ENCODE results near the gene NBEAL2. TPM values are rescaled to one million over a fixed set of nuclear protein-coding genes. Genes with fewer than 3 reads are reported as not detected.

Gene NBEAL2
- polyA plus RNA-seq, 4 donors = 15.0 to 50.5 (median 38.0) TPM

DNA sequence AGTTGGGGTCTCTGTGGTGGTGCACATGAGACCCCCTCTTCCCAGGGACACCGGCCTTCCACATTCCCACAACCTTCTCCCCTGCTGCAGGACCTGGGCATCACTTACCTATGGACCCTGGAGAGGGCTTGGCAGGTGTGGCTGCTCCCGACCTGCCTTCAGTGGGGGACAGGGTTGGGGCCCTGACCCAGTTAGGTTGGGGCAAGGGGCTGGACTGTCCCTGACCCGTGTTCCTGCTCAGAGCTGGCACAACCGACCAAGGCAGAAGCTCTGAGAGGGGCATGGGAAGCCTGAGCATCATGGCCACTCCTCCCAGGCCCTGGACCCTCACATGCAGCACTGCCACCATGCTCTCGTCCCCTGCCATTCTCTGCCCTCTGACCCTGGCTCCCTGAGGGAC lies 6.1 kb downstream of the NBEAL2 start:
- DNase-seq (ENCODE audit: low read depth in 4 of 4, low spot score in 3 of 4) = no peak

DNA sequence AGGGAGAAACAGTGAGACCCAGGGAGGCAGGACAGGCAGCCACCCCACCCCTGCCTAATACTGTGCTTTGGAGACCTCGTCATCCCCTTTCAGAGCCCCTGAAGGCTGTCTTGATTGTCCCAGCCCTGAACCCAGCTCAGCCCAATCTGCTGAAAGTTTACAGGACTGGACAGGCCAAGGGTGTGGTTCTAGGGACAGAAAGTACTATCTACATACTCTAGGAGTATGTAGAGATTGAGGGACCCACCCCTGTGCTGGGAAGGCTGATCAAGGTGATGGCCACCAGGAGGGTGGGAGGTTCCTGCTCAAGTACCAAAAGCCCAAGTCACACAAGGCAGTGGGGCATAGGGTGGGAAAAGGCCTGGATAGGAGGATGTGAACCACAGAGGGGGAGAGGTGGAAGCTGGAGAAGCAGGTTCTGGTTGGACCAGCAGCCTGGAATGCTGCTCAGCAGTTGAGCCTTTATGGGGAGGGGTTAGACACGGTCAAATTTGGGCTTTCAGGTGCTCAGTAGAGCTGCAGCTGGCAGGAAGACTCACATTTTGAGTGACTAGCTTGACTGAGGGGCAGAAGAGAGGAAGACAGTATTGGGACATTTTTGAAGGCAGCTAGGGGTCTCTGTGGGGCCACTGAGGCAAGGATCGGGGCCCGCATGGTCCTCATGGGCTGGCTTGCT lies 6.7 kb downstream of the NBEAL2 start:
- no peak for DNase-seq (ENCODE audit: low read depth in 4 of 4, low spot score in 3 of 4)

DNA sequence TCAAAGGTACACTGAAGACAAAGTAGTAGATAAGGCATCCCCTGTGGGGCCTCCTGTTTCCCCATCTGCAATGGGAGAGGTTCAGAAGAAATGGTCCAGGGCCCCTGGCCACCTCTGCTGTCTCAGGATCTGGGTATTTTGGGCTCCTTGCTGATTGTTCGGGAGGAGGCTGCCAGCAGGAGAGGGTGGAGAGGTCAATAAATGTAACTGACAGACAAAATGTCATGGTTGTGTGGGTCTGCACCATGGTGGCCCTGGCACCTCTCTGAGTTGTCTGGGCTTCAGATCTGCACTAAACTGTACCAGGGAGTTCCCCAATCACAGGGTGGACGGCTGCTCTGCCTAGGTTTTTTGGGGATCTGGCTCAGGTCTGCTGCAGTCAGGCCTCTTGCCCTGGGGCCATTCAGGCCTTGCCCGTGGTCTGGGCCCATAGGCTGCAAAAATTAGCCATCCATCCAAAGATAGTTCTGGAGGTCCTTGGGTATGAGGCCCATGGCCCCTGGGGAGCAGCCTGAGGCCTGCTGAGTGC lies 7.4 kb downstream of the NBEAL2 start:
- DNase-seq (ENCODE audit: low read depth in 4 of 4, low spot score in 3 of 4) = no peak

DNA sequence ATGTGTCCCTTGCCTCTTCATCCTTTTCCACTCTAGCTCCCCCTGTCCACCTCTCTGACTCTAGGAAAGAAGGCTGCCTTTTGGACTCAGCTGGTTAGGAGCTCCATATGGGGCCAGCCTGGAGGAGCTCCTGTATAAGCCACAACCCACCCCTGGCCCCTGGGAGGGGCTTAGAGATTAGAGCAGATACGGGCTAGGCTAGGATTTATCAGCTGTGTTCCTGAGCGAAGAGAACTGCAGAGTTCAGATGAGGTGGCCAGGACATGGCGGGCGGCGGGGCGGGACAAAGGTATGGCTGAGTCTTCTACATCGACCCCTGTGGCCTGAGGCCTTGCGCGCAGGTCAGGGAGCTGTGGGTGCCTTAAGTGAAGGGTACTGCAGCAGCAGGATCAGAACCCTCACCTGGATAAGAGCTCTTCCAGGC lies 7.9 kb downstream of the NBEAL2 start:
- DNase-seq (ENCODE audit: low read depth in 4 of 4, low spot score in 3 of 4) = no peak

DNA sequence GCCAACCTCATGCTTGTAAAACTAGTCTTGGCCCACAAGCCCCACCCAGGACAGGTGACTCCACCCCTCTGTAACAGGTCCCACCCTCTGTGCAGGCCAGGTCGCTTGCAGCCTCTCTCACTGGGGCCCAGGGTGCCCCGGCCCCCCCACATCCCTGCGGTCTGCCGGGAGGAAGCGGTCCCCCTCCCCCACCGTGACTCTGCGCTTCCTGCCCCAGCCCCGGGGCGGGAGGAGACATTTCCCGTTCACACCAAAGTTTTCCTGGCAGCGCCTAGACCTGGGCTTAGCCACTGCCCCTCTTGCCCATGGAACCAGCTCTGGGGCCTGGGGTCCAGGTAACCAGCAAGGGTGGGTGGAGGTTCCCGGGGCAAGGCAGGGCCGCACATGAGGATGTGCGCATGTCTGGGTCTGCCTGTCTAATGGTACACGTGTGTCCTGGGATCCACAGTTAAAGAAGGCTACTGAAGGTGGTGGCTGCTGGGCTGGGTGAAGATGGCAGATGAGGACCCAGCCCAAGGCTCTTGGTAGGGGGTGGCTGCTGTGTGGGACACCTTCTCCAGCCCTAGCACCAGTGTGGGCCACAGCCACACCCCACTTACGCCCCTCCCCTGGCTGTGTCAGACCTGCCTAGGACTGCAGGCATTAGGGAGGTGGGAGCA lies 8.4 kb downstream of the NBEAL2 start:
- DNase-seq (ENCODE audit: low read depth in 4 of 4, low spot score in 3 of 4) = no peak

DNA sequence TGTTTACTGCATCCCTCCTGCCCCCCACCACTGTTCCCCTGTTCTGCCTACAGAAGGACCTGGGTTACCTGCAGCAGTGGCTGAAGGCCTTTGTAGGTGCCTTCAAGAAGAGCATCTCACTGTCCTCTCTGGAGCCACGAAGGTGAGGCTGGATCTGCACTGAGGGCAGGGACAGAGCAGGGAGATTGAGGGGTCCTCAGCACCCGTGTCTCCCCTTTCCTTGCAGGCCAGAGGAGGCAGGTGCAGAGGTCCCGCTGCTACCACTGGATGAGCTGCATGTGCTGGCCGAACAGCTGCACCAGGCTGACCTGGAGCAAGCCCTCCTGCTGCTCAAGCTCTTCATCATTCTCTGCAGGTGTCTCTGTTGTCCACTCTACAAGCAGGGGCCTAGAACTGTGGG lies 9.2 kb downstream of the NBEAL2 start:
- DNase-seq (ENCODE audit: low read depth in 4 of 4, low spot score in 3 of 4) = no peak

DNA sequence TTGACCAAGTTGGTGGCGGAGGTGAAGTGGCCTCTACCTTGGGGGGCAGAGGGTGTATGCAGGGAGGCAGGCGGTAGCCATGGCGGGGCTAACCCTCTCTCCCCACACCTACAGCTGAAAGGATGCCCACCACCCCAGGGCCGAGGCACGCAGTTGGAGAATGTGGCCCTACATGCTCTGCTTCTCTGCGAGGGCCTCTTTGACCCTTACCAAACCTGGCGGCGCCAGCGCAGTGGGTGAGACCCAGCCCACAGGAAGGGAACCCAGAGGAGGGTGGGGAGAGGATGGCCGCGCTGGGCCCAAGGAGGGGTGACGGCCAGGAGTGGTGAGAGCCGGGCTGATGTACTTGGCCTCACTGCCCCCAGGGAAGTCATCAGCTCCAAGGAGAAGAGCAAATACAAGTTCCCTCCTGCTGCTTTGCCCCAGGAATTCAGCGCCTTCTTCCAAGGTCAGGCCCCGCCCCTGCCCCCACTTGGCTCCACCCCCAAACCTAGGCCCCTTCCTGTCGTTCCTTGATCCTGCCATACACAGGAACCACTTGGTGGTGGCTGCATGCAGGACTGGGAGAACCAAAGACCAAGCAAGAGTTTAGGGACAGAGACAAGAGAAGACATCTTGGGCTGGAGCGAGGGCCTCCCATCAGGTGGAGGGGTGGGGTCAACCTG lies 9.8 kb downstream of the NBEAL2 start:
- DNase-seq (ENCODE audit: low read depth in 4 of 4, low spot score in 3 of 4) = no peak

DNA sequence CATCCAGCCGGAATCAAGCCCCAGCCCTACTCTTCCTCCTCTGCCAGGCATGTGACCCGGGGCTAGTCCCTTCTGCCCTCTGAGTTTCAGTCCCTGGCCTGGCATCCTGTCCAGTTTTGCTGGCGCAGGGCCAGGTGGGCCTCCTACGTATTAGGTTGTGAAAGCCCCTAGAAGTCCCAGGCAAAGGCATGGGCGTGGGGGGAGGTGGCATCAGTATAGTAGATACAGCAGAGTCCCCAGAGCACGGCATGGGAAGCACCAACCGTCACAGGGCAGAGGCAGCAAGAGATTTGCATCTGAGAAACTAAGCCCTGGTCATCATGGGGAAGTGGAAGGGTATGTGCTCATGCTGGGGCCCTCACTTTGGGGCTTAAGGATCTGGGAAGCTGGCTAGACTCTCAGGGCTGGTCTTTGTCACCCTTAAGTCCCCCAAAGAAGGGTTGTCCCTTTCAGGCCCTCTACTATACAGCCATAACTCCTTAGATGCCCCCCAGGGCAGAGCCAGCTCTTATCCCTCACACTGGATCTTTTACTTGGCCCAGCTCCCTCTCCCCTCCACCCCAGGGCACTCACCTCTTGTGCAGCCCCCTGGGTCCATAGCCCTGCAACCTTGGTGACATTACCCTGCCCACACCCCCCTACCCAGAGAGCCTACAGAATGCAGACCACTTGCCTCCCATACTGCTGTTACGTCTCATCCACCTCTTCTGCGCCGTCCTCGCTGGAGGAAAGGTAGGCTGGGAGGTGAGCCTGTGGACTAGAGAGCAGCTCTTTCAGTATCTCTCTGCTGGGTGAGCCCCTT lies 11.3 kb downstream of the NBEAL2 start:
- DNase-seq (ENCODE audit: low read depth in 4 of 4, low spot score in 3 of 4) = no peak

DNA sequence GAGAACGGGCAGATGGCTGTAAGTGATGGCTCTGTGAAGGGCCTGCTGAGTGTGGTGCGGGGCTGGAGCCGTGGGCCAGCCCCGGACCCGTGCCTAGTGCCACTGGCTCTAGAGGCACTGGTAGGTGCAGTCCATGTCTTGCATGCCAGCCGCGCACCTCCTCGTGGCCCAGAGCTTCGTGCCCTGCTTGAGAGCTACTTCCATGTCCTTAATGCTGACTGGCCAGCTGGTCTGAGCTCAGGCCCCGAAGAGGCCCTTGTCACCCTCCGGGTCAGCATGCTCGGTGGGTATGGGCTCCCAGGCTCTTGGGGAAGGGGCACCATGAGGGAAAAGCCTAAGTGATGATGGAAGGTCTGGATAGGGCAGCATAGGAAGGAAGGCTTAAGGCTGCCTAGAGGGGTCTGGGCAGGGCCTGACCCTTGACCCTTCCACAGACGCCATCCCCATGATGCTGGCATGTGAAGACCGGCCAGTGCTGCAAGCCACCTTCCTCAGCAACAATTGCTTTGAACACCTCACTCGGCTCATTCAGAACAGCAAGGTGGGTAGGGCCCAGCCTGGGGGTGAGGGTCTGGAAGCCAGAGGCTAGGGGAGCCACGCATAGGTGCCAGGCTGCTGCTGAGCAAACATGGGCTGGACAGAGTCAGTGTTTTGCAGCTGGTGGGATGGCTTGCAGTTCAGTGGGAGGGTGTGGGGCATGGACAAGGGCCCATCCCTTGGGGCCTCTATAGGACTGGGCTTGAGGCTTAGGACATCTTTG lies 12.1 kb downstream of the NBEAL2 start:
- DNase-seq (ENCODE audit: low read depth in 4 of 4, low spot score in 3 of 4) = no peak

DNA sequence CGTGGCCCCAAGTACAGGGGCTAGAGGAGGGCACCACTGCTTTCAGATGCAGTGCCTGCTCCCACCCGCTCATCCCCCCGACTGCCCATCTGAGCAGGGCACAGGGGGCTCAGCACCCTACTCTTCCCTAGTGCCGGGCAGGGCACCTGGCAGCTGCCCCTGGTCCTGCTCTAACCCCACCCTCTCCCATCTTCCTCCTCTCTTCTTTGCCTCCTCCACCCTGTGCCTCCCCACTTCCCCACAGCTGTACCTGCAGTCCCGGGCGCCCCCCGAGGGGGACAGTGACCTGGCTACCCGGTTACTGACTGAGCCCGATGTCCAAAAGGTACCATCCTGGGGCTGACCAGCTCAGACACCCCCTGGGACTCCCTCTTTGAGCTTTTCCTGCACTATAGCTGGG lies 12.8 kb downstream of the NBEAL2 start:
- no peak for DNase-seq (ENCODE audit: low read depth in 4 of 4, low spot score in 3 of 4)

DNA sequence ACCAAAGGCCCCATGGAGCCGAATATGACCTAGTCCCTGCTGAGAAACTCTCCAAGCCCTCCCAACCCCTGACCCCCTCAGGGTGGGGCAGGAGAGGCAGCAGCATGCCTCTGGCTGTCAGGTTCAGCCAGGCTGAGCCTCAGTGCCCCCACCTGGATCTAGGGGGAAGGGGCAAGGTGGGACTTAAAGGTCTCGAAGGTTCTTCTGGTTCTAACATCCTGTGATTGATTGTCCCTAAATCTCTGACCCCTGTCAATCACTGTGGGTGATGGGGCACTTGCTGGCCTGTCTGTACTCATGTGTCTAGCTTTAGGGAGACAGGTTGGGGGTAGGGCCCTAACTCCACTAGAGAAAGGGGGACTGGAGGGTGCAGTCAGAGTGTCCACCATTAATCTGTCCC lies 13.8 kb downstream of the NBEAL2 start:
- DNase-seq (ENCODE audit: low read depth in 4 of 4, low spot score in 3 of 4) = no peak

DNA sequence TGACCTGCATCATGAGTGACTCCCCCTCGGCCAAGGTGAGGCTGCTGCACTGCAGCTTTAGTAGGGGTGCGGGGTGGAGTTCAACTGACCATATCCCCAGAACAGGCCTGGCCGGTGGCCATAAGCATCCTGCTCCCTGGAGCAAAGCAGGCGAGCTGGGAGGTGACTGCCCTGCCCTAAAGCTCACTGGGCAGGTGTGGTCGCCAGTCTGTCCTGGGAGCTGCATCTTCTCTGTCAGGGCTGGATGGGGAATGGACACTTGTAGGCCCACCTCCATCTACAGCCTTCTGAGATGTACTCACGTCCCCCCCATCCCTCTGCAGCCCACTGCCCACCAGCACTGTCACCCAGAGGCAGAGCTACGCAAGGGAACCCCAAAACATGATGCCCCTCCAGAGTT lies 14.5 kb downstream of the NBEAL2 start:
- no peak for DNase-seq (ENCODE audit: low read depth in 4 of 4, low spot score in 3 of 4)

DNA sequence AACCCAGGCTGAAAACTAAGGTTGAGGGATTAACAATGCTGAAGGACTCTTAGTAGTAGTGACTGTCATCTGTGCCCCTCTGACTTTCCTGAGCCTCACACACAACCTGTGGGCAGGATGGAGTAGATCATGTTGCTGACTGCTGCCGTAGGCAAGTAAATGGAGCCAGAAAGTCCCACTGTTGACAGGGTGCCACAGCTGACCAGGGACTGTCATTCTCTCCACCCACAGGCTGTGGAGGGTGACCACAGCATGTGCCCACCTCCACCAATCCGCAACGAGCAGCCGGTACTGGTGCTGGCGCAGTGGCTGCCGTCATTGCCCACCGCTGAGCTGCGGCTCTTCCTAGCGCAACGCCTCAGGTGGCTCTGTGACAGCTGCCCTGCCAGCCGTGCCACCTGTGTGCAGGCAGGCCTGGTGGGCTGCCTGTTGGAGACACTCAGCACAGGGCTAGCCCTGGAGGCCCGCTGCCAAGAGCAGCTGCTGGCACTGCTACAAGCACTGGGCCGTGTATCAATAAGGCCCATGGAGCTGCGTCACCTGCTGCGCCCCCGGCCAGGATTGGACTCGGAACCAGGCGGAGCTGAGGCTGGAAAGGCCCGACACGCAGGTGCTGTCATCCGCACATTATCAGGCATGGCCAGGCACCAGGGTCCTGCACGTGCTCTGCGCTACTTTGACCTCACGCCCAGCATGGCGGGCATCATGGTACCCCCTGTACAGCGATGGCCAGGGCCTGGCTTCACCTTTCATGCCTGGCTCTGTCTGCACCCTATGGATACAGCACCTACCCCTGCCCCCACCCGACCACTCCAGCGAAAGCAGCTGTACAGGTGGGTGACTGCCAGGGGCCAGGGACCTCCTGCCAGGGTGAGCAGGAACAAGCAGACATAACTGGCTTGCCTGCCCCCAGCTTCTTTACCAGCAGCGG lies 15.6 kb downstream of the NBEAL2 start:
- DNase-seq (ENCODE audit: low read depth in 4 of 4, low spot score in 3 of 4) = no peak

DNA sequence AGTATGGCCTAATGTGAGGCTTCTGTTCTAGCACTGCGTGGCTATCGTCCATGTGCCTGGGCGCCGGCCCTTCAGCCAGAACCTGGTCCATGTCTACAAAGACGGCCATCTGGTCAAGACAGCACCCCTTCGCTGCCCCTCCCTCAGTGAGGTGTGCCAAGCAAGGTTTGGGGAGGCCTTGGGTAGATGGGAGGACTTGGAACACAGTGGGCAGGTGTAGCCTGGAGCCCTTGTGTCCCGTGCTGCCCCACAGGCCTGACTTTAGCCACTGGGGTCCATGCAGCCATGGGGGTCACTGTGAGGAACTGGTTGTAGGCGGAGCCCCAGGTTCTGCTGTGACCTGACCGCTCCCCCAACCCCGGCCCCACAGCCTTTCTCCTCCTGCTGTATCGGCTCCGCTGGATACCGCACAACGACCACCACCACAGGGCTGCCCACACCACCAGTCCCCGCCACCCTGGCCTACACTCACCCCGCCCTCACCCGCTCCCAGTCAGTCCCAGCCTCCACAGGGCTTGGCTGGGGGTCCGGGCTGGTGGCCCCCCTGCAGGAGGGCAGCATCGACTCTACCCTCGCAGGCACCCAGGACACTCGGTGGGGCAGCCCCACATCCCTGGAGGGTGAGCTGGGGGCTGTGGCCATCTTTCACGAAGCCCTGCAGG lies 16.6 kb downstream of the NBEAL2 start:
- DNase-seq (ENCODE audit: low read depth in 4 of 4, low spot score in 3 of 4) = no peak

DNA sequence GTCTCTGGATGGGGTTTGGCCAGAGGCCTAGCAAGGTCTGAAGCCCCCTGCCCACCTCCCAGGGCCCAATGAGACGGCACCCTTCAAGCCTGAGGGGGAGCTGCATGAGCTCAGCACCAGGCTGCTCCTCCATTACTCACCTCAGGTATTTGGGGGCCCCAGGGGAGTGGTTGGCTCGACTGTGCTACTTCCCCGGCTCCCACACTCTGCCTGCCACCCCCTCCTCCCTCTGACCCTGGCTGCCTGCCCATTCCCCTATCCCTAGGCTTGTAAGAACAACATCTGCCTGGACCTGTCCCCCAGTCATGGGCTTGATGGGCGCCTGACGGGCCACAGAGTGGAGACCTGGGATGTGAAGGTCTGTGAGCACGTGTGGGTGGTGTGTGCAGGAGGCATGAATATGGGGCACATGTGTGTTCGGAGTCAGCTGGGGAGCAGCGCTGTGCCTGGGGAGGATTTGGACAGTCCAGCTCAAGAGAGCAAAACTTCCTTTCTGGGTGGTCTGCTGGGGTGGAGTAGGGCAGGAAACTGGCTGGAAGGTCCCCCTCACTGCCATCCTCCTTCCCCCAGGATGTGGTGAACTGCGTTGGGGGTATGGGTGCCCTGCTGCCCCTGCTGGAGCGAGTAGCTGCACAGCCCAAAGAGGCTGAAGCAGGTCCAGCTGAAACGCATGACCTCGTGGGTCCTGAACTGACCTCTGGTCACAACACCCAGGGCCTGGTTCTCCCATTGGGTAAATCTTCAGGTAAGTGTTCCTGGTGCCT lies 17.4 kb downstream of the NBEAL2 start:
- DNase-seq (ENCODE audit: low read depth in 4 of 4, low spot score in 3 of 4) = no peak

DNA sequence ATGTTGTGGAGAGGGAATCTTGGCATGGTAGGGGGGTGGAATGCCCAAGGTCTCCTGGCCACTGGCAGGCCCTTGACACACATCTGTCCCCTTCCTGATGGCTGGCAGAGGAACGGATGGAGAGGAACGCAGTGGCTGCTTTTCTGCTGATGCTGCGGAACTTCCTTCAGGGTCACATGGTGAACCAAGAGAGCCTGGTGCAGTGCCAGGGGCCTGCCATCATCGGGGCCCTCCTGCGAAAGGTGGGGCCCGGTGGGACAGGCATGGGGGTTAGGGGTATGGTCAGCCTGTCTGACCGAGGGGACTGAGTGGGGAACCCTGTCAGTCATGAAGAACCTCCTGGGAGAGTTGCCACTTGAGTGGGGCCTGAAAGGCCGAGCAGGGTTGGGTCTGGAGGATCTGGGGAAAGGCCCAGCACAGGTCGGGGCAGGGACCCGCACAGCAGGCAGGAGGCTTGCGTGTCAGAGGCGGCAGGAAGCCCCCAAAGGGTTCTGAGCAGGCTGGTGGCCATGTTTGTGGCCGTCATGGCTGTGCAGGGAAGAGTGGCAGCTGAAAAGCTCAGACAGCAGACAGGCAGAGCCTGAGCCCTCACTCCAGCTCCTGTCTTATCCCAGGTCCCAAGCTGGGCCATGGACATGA lies 18.1 kb downstream of the NBEAL2 start:
- no peak for DNase-seq (ENCODE audit: low read depth in 4 of 4, low spot score in 3 of 4)

DNA sequence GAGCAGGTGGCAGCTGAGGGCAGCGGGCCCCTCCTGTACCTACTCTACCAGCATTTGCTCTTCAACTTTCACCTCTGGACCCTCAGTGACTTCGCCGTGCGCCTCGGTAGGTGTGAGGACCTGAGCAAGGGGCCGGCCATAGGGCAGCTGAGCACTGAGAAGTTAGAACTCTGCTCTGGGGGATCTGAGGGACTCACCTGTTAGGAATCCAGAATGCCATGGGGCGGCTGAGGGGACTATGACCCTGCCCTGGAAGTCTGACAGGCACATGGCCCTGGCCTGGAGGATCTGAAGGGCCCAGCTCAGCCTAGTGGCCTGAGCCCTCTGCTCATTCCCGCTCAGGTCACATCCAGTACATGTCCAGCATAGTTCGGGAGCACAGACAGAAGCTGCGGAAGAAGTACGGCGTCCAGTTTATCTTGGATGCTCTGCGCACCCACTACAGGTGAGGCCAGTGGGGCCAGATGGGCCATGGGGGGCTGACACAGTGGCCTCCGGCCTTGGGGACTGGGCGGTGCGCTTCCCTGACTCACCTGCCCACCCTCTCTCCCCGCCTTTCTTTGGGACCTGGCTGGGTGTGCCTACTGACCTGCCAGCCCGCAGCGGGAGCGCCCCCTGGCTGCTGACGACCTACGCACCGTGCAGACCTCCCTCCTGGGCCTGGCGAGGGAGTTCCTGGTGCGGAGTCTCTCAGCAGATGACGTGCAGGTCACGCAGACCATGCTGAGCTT lies 18.8 kb downstream of the NBEAL2 start:
- DNase-seq (ENCODE audit: low read depth in 4 of 4, low spot score in 3 of 4) = peak in 1 of 4 donors; percentile 29
